ENCODE measurements around the gene BCL11A. TPM values are rescaled to one million over a fixed set of nuclear protein-coding genes. Genes with fewer than 3 reads are reported as not detected.

The BCL11A gene
- total RNA-seq, 8 experiments from 2014 or later: 0.66 to 131 (median 21.8) TPM

DNA sequence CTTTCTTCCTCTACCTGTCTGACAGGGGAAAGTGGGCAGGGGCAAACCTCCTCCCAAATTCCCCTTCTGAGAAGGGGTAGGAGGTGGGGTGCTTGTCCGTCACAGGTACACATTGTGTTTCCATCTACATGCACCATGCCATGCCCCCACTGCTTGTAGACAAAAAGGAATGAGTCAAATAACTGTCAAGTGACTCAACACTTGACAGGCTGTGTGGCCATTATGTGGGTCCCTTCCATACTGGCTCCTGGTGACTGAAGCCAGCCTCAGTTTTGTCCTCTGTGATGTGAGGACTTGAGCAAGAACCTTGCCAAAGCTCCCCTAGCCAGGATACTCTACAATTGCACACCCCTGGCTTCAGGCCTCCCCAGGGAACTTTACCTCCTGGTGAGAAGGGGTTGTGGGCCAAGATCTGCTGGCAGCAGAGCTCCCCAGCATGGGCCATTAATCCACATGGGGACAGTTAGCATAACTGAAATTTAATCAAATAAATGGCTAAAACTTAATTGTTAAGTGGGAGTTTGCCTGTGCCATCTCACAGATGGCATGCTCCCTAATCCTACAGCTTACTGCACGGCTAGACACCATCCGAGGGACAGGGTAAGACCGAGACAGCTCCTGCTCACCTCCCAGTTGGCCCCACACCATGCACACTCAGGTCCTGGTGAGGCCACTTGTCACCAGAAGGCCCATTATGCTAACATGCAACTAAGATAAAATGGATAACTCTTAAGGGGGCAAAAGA is 140.2 kb downstream of the BCL11A start:
- WGBS, 10 experiments: 86 to 100% (median 95%) methylated on average over 2 to 3 of the region's 4 CpGs; no CpG with 5 or more reads in 7 of the 10 experiments
- no peak overlapping the region for H3K27ac ChIP-seq
- no peak for ATAC-seq (replicated peaks in 6 of 8)
- H3K4me1 ChIP-seq (replicated peaks in 1 of 2): peaks cover 17 to 24% of the 10 kb centered on the region in 2 donors
- H3K4me3 ChIP-seq: no peak overlapping the region
- in situ Hi-C loops (cut with MboI; ENCODE audit: low pct_unique_long_range_greater_than_20kb in 2 of 9, low sequenced_read_pairs in 9 of 9, unreplicated experiment in 9 of 9): no loop called here

DNA sequence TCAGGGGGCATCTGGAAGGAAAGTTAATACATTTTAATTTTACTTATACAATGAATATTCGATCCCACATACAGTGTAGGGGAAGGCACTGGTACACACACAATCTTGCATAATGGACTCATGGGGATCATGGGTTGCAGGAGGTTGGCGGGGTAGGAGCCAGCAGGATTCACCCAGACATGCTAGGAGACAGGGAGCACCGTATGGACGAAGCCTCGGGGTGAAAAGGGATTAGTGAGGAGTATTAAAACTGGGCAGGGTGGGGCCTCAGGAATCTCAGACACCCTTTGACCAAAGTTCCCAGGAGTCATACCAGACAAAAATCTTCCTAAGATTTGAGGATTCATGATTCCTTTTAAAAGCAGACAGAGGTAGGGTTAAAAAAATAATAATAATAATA is 140.8 kb downstream of the BCL11A start:
- in situ Hi-C loops (cut with MboI; ENCODE audit: low pct_unique_long_range_greater_than_20kb in 2 of 9, low sequenced_read_pairs in 9 of 9, unreplicated experiment in 9 of 9): no loop called here
- Histone ChIP-seq H3K4me3 (no peak overlapping the region), H3K27ac (no peak overlapping the region), H3K4me1 (replicated peaks in 1 of 2) (peaks cover 17 to 24% of the 10 kb centered on the region in 2 donors)
- ATAC-seq (replicated peaks in 6 of 8): peak in 1 of 8 experiments; percentile 69
- 27 to 85% (median 69%) methylated on average over 2 to 5 of the region's 5 CpGs; no CpG with 5 or more reads in 2 of the 10 experiments for whole genome bisulfite sequencing, 10 experiments

DNA sequence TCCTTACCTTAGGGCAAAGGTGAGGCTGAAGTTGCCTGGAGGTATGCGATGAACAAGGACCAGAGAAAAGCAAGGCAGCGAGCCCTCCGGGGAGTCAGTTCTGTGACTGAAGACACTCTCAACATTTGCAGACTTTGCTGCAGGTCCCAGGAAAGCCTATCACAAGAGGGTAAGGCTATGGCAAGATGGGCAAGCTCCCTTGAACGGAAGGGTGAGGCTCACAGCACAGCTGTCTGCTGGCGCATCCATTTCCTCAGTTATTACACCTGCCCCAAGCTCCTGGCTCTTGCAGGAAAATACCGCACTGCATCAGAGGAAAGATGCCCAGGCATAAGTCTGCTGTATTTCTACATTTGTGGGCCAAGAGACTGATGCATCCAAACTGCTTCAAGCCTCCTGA is 141.4 kb downstream of the BCL11A start:
- Histone ChIP-seq H3K4me3 (no peak overlapping the region), H3K27ac (no peak overlapping the region), H3K4me1 (replicated peaks in 1 of 2) (peaks cover 19 to 30% of the 10 kb centered on the region in 2 donors)
- in situ Hi-C loops (cut with MboI; ENCODE audit: low pct_unique_long_range_greater_than_20kb in 2 of 9, low sequenced_read_pairs in 9 of 9, unreplicated experiment in 9 of 9): no loop called here
- WGBS, 10 experiments: 89 to 100% (median 98%) methylated on average over 1 to 3 of the region's 6 CpGs; no CpG with 5 or more reads in 6 of the 10 experiments
- no peak for ATAC-seq (replicated peaks in 6 of 8)

DNA sequence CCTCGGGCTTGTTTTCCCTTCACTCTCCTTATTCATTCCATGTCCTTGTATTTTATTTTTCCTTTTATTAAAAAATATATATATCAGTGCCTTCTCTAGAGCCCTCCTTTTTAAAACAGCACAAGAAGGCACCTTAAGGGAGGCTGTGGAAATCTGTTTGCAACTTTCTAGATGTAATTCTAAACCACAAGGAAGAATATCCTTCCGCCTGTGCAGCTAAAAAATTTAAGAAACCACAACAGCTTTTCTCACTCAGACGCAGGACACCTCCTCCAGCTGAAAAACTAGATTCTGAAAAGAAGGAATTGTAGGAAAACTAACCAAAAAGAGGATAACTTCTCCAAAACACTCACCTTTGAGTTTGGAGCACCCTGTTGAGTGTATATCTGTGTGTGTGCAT is 142.2 kb downstream of the BCL11A start:
- no peak overlapping the region for H3K27ac ChIP-seq
- no peak for ATAC-seq (replicated peaks in 6 of 8)

DNA sequence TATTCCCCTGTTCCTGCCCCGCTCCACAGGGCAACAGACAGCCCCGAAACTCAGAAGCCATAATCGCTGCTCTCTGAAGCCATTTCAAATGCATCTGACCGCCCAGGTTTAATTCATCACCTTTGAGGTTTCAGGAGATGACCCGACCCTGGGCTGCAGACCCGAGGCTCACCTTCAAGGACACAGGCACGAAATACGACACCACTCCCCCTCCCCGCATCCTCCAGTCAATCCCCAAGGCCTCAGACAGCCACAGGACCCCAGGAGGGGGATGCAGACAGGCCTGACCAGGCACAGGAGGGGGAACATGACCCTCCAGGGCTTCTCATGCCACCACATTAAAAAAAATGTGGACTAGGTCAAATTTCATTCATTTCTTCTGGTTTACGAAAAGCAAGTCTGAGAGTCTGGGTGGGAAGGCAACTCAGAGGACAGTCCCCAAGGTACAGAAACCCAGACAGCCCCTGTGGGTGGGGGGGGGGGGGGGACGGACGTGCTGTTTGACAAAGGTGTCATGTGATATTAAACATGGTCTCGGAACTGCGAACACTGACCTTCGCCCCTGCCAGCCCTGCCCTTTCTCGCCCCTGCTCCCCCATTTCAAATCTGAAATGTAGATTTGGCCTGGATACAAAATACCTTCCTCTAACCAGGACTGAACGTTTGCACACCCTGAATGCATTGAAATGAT is 142.9 kb downstream of the BCL11A start:
- no peak overlapping the region for H3K4me3 ChIP-seq
- in situ Hi-C loops (cut with MboI; ENCODE audit: low pct_unique_long_range_greater_than_20kb in 2 of 9, low sequenced_read_pairs in 9 of 9, unreplicated experiment in 9 of 9): no loop called here
- H3K27ac ChIP-seq: no peak overlapping the region
- H3K4me1 ChIP-seq (replicated peaks in 1 of 2): peaks cover 31 to 32% of the 10 kb centered on the region in 2 donors
- no peak for ATAC-seq (replicated peaks in 6 of 8)
- 0 to 68% (median 48%) methylated on average over 1 to 11 of the region's 17 CpGs; no CpG with 5 or more reads in 4 of the 10 experiments for WGBS, 10 experiments

More for the DNA sequence above, 142.2 kb downstream of the BCL11A start:
- Histone ChIP-seq H3K4me3 (no peak overlapping the region), H3K4me1 (replicated peaks in 1 of 2) (peaks cover 25 to 32% of the 10 kb centered on the region in 2 donors)
- in situ Hi-C loops (cut with MboI; ENCODE audit: low pct_unique_long_range_greater_than_20kb in 2 of 9, low sequenced_read_pairs in 9 of 9, unreplicated experiment in 9 of 9): no loop called here
- WGBS, 10 experiments: 38 to 100% (median 78%) methylated on average over 1 to 3 of the region's 3 CpGs; no CpG with 5 or more reads in 1 of the 10 experiments

DNA sequence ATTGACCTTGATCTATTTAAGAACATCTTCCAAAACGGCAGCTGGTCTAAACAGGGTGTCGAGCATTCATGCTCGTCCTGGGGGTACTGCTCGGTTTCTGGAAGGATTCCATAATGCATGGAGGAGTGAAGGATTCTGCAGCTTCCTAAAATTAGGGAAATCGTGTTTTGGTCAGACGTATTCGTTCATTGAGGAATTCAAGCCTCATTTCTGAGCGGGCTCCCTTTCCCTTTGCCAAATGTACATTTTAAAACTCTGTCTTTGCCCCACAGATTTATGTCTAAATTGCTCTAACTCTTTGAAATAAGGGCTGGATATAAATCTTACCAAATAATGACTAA is 144.0 kb downstream of the BCL11A start:
- peaks cover 32 to 37% of the 10 kb centered on the region in 2 donors for H3K4me1 ChIP-seq (replicated peaks in 1 of 2)
- ATAC-seq (replicated peaks in 6 of 8): no peak
- H3K27ac ChIP-seq: no peak overlapping the region
- no peak overlapping the region for H3K4me3 ChIP-seq
- in situ Hi-C loops (cut with MboI; ENCODE audit: low pct_unique_long_range_greater_than_20kb in 2 of 9, low sequenced_read_pairs in 9 of 9, unreplicated experiment in 9 of 9): no loop called here
- WGBS, 10 experiments: 7 to 95% (median 87%) methylated on average over 3 to 8 of the region's 8 CpGs; no CpG with 5 or more reads in 2 of the 10 experiments

DNA sequence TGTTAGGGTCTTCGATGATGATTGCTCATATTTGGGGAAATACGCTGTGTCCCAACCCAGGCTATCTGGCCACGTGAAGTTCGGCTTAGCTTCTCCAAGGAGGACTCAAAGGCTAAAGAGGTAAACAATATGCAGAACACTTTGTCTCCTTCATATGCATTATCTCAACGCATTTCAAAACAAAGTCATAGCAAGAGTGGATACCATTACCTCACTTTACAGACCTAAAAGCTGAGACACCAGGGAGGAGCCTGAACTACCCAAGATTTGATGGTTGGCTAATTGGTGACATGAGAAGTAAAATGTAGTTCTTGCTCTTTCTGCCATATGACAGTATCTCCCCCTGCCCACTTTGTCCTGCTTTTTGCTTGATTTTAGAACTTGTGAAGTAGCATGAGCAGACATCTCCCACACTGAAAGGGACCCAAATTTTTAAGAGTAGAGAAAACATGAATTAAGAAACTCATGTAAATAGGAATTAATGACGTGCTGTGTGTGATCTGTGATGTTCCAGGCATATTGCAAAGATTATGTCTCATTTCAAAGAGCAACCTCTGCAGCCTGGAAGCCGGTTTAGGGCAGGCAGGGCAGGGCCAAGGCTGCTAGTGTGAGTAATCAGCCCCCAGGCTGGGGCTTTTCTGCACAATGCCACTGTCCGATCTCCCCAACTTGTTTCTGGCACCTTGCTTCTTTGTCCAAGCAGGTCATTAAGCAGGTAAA is 144.5 kb downstream of the BCL11A start:
- H3K4me1 ChIP-seq (replicated peaks in 1 of 2): peaks cover 32 to 37% of the 10 kb centered on the region in 2 donors
- WGBS, 10 experiments: 0 to 96% (median 70%) methylated on average over 1 to 8 of the region's 8 CpGs; no CpG with 5 or more reads in 2 of the 10 experiments
- H3K27ac ChIP-seq: no peak overlapping the region
- ATAC-seq (replicated peaks in 6 of 8): peak in 6 of 8 experiments; percentile 30 to 90 (median 56)
- in situ Hi-C loops (cut with MboI; ENCODE audit: low pct_unique_long_range_greater_than_20kb in 2 of 9, low sequenced_read_pairs in 9 of 9, unreplicated experiment in 9 of 9): no loop called here
- no peak overlapping the region for H3K4me3 ChIP-seq

DNA sequence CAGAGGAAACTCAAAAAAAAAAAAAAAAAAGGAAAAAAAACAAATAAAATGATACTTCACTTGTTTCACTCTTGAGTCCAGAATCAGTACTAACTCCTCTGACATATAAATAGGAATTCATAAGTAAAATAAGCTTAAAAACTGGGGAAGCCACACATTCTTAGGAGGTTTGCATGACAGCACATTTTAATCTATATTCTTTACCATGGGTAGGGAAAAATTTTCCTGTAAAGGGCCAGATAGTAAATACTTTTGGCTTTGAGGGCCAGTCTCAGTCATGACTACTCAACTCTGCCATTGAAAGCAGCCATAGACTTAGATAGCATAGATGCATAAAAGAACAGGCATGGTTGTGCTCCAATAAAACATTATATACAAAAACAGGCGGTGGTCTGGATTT is 145.2 kb downstream of the BCL11A start:
- no peak overlapping the region for H3K4me3 ChIP-seq
- H3K4me1 ChIP-seq (replicated peaks in 1 of 2): peaks cover 32 to 37% of the 10 kb centered on the region in 2 donors
- no peak for ATAC-seq (replicated peaks in 6 of 8)
- in situ Hi-C loops (cut with MboI; ENCODE audit: low pct_unique_long_range_greater_than_20kb in 2 of 9, low sequenced_read_pairs in 9 of 9, unreplicated experiment in 9 of 9): no loop called here
- H3K27ac ChIP-seq: no peak overlapping the region
- WGBS, 10 experiments: 60 to 100% (median 100%) methylated on average over 1 of the region's 1 CpG; no CpG with 5 or more reads in 4 of the 10 experiments

DNA sequence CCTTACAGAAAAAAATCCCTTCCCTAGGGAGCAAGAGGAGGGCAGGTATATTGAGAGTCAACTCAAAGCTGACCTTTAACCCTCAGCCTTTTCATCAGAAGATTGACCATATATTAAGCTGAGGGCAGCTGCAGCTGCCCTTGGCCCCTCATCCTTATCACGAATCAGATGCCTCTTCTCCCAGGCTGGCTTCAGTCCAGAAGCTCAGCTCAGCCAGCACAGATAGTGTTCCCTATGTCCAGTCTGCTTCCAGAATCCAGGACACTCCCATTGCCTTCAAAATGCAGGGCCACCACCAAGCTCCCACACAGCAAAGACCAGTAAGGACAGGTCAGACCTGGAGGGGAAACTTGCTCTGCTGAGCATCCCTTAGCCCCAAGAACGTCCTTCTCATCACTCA is 146.1 kb downstream of the BCL11A start:
- H3K4me3 ChIP-seq: no peak overlapping the region
- WGBS, 10 experiments: 8 to 50% (median 30%) methylated on average over 1 to 2 of the region's 2 CpGs; no CpG with 5 or more reads in 6 of the 10 experiments
- H3K4me1 ChIP-seq (replicated peaks in 1 of 2): peaks cover 32 to 37% of the 10 kb centered on the region in 2 donors
- in situ Hi-C loops (cut with MboI; ENCODE audit: low pct_unique_long_range_greater_than_20kb in 2 of 9, low sequenced_read_pairs in 9 of 9, unreplicated experiment in 9 of 9): no loop called here
- peak in 3 of 8 experiments; percentile 16 to 24 (median 22) for ATAC-seq (replicated peaks in 6 of 8)
- no peak overlapping the region for H3K27ac ChIP-seq

DNA sequence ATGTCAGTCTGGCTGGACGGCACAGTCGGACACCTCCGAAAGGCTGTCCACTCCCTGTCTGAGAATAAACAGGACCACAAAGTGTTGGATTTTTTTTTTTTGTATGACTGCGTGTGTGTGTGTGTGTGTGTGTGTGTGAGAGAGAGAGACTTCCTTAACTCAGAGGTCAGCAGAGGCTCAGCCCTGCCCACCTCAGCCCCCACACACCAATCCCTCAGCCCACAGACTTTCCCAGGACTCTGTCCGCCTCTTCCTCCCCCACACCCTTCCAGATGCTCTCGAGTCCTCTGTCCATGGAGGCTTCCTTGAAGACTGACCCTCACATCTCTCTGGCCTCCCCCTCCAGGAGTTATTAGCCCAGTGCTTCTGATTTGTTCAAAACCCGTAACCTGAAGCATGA is 147.3 kb downstream of the BCL11A start:
- Histone ChIP-seq H3K4me1 (replicated peaks in 1 of 2) (peaks cover 31 to 37% of the 10 kb centered on the region in 2 donors), H3K4me3 (no peak overlapping the region), H3K27ac (no peak overlapping the region)
- WGBS, 10 experiments: 98 to 100% (median 100%) methylated on average over 1 to 6 of the region's 7 CpGs; no CpG with 5 or more reads in 6 of the 10 experiments
- in situ Hi-C loops (cut with MboI; ENCODE audit: low pct_unique_long_range_greater_than_20kb in 2 of 9, low sequenced_read_pairs in 9 of 9, unreplicated experiment in 9 of 9): no loop called here
- no peak for ATAC-seq (replicated peaks in 6 of 8)

DNA sequence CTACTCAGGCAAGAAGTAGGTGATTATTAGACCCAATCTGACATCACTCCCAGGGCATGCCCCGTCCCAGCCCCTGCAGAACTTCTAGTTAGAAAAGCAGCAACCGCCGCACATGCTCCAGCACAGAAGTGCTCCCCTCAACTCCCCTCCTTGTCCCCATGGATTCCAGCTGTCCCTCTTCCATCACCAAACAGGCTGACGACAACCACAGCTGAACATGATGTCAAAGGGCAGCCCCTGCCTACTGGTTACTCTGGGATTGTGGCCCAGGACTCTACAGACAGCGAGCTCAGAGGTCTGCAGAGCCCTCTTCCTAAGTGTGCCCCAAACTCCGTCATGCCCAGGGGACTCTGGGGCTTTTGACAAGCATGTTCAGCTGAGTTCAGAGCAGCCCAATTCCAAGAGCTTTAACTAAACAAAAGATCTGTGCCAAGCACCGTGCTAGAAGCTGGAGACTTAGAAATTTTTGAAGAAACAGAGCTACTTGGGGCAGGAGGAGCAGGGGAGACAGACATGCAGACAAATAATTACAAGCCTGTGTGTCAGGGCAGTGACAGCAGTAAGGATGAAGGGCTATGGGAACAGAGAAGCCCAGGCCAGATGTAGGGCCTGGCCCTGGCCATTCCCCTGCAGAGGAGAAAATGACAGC is 148.1 kb downstream of the BCL11A start:
- ATAC-seq (replicated peaks in 6 of 8): no peak
- WGBS, 10 experiments: 30 to 100% (median 79%) methylated on average over 1 to 5 of the region's 7 CpGs; no CpG with 5 or more reads in 1 of the 10 experiments
- in situ Hi-C loops (cut with MboI; ENCODE audit: low pct_unique_long_range_greater_than_20kb in 2 of 9, low sequenced_read_pairs in 9 of 9, unreplicated experiment in 9 of 9): no loop called here
- no peak overlapping the region for H3K4me3 ChIP-seq
- no peak overlapping the region for H3K27ac ChIP-seq
- peaks cover 23 to 32% of the 10 kb centered on the region in 2 donors for H3K4me1 ChIP-seq (replicated peaks in 1 of 2)
